Measurements from ENCODE around the gene OGFOD3.

OGFOD3 gene

GRCh38 chr17:82439829-82440365 lies 21.5 kb upstream of the OGFOD3 start:
- TF ChIP-seq CTCF (IDR thresholded peaks at IDR 0.05), result no peak
- Mint-ChIP-seq H3K27me3 (ENCODE audit: low read depth, poor library complexity) (no peaks in the 10 kb centered on the region), H3K4me1 (peaks cover 6% of the 10 kb centered on the region), H3K36me3 (ENCODE audit: low read depth) (no peaks in the 10 kb centered on the region), H3K9me3 (no peaks in the 10 kb centered on the region), H3K4me3 (no peak overlapping the region), H3K27ac (no peak overlapping the region)
- DNase-seq, result no peak

GRCh38 chr17:82439194-82439828 lies 20.9 kb upstream of the OGFOD3 start:
- H3K27ac Mint-ChIP-seq, result no peak overlapping the region
- no peak for TF ChIP-seq CTCF (IDR thresholded peaks at IDR 0.05)
- no peaks in the 10 kb centered on the region for H3K9me3 Mint-ChIP-seq
- H3K36me3 Mint-ChIP-seq (ENCODE audit: low read depth), result no peaks in the 10 kb centered on the region
- DNase-seq, result no peak
- peaks cover 6% of the 10 kb centered on the region for H3K4me1 Mint-ChIP-seq
- H3K27me3 Mint-ChIP-seq (ENCODE audit: low read depth, poor library complexity), result no peaks in the 10 kb centered on the region
- no peak overlapping the region for H3K4me3 Mint-ChIP-seq

- no peak for TF ChIP-seq CTCF (IDR thresholded peaks at IDR 0.05)
- H3K36me3 Mint-ChIP-seq (ENCODE audit: low read depth), result no peaks in the 10 kb centered on the region
- no peak overlapping the region for H3K4me3 Mint-ChIP-seq
- no peaks in the 10 kb centered on the region for H3K27me3 Mint-ChIP-seq (ENCODE audit: low read depth, poor library complexity)
- peaks cover 6% of the 10 kb centered on the region for H3K4me1 Mint-ChIP-seq
- no peak overlapping the region for H3K27ac Mint-ChIP-seq
- no peak for DNase-seq
- H3K9me3 Mint-ChIP-seq, result no peaks in the 10 kb centered on the region
These were observed 20.2 kb upstream of the OGFOD3 start for GRCh38 chr17:82438401-82439193.

GRCh38 chr17:82437325-82437668 lies 18.9 kb upstream of the OGFOD3 start:
- TF ChIP-seq CTCF (IDR thresholded peaks at IDR 0.05), result no peak
- H3K9me3 Mint-ChIP-seq, result no peaks in the 10 kb centered on the region
- peak overlapping the region; percentile 54 for H3K27ac Mint-ChIP-seq
- peaks cover 6% of the 10 kb centered on the region for H3K4me1 Mint-ChIP-seq
- no peak for DNase-seq
- no peaks in the 10 kb centered on the region for H3K36me3 Mint-ChIP-seq (ENCODE audit: low read depth)
- no peaks in the 10 kb centered on the region for H3K27me3 Mint-ChIP-seq (ENCODE audit: low read depth, poor library complexity)
- H3K4me3 Mint-ChIP-seq, result no peak overlapping the region

GRCh38 chr17:82436601-82437324 lies 18.4 kb upstream of the OGFOD3 start:
- Mint-ChIP-seq H3K4me3 (no peak overlapping the region), H3K36me3 (ENCODE audit: low read depth) (no peaks in the 10 kb centered on the region), H3K9me3 (no peaks in the 10 kb centered on the region)

More at GRCh38 chr17:82436601-82437324, 18.4 kb upstream of the OGFOD3 start:
- Mint-ChIP-seq H3K27ac (no peak overlapping the region), H3K27me3 (ENCODE audit: low read depth, poor library complexity) (no peaks in the 10 kb centered on the region), H3K4me1 (peaks cover 6% of the 10 kb centered on the region)
- DNase-seq, result no peak
- no peak for TF ChIP-seq CTCF (IDR thresholded peaks at IDR 0.05)
